CD4-positive, alpha-beta T cell treated with Interleukin-17A for 4 hours (primary cell): ENCODE results near the gene OCIAD1.
A peak's percentile ranks its signal among the peaks of the same experiment; 100 is the strongest.

Experiments
- DNase-seq: peaks from one replicate; pipeline ENCODE4 v3.0.0-alpha.2; 2020; ENCODE audit warnings: mixed read lengths

Gene OCIAD1

GRCh38 chr4:48896845-48897244 lies 66.0 kb downstream of the OCIAD1 start:
- DNase-seq = no peak

- DNase-seq = no peak
Measured at GRCh38 chr4:48898733-48899431, 68.0 kb downstream of the OCIAD1 start.

- no peak for DNase-seq
Measured at GRCh38 chr4:48899432-48899749, 68.5 kb downstream of the OCIAD1 start.

GRCh38 chr4:48899950-48900349 lies 69.1 kb downstream of the OCIAD1 start:
- DNase-seq = no peak

- DNase-seq = no peak
Measured at GRCh38 chr4:48901196-48901595, 70.3 kb downstream of the OCIAD1 start.

GRCh38 chr4:48902266-48902665 lies 71.4 kb downstream of the OCIAD1 start:
- DNase-seq = no peak

GRCh38 chr4:48904101-48904500 lies 73.2 kb downstream of the OCIAD1 start:
- DNase-seq = no peak

GRCh38 chr4:48904541-48905142 lies 73.8 kb downstream of the OCIAD1 start:
- DNase-seq = no peak

- DNase-seq = no peak
Measured at GRCh38 chr4:48905363-48906015, 74.6 kb downstream of the OCIAD1 start.

GRCh38 chr4:48906206-48907173 lies 75.6 kb downstream of the OCIAD1 start, which contains the start of gene OCIAD2:
TSS of gene OCIAD2 (minus strand) at chr4:48906774. CDS start at chr4:48904549, 2,225 bp downstream.
- DNase-seq = peak; percentile 93

- no peak for DNase-seq
Measured at GRCh38 chr4:48907706-48908477, 77.0 kb downstream of the OCIAD1 start.

- no peak for DNase-seq
Measured at GRCh38 chr4:48908687-48909086, 77.8 kb downstream of the OCIAD1 start.

GRCh38 chr4:48909697-48910096 lies 78.8 kb downstream of the OCIAD1 start:
- DNase-seq = peak; percentile 65

- no peak for DNase-seq
Measured at GRCh38 chr4:48910511-48910910, 79.6 kb downstream of the OCIAD1 start.
